ENCODE measurements around the gene TRIM29. TPM values are rescaled to one million over a fixed set of nuclear protein-coding genes. Genes with fewer than 3 reads are reported as not detected.
"Not testable (repeated sequence)": the region's sequence is repeated elsewhere in the genome, so short reads cannot be mapped to it uniquely, and the experiment has no call there.

The TRIM29 gene
- total RNA-seq, 2 donors from 2014 or later, result not detected

DNA sequence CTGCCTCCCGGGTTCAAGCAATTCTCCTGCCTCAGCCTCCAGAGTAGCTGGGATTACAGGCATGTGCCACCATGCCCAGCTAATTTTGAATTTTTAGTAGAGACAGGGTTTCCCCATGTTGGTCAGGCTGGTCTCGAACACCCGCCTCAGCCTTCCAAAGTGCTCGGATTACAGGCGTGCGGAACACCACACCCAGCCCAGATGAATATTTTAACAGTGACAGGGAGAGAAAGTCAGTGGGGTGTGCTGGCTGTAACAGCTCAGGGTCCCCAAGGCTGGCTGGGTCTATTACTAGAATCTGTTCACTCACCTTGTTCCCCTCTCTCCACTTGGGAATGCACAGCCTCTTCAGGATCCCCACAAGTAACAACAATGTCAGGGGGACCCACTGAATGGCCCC is 42.1 kb upstream of the TRIM29 start:
- not testable (repeated sequence) for ATAC-seq (replicated peaks); H3K9me3 Mint-ChIP-seq; H3K36me3 Mint-ChIP-seq (ENCODE audit: low read depth); H3K27ac Mint-ChIP-seq; H3K4me3 Mint-ChIP-seq; H3K4me1 Mint-ChIP-seq
- peaks cover 25% of the 10 kb centered on the region for H3K27me3 Mint-ChIP-seq

- ATAC-seq (replicated peaks), result no peak
- no peaks in the 10 kb centered on the region for H3K36me3 Mint-ChIP-seq (ENCODE audit: low read depth)
- no peak overlapping the region for H3K4me3 Mint-ChIP-seq
These were observed 41.3 kb upstream of the TRIM29 start for GRCh38 chr11:120179057-120179672.

DNA sequence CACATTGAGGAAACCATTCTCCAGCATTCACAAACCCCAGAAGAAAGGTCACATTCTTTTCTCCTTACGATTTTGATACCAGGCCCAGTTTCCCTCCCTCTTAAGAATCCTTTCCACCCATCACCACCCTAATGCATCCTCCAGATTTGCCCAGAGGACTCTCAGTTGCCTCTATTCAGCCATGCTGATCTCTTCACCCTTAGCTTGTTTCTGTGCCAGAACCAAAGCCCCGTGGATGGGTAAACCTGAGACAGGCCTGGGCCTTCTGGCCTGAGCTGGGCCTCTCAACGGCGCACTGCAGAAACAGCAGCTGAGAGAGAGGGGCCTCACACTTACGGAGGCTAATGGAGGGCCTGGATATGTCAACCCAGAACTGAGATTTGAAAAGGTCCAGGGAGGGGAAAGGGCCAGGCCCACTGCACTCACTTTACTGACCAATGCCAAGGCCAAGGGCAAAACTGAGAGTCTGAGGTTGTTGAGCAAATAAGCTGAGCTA is 40.7 kb upstream of the TRIM29 start:
- no peaks in the 10 kb centered on the region for H3K9me3 Mint-ChIP-seq
- no peaks in the 10 kb centered on the region for H3K4me1 Mint-ChIP-seq
- H3K4me3 Mint-ChIP-seq, result no peak overlapping the region
- ATAC-seq (replicated peaks), result no peak
- peaks cover 19% of the 10 kb centered on the region for H3K27me3 Mint-ChIP-seq
- no peak overlapping the region for H3K27ac Mint-ChIP-seq
- H3K36me3 Mint-ChIP-seq (ENCODE audit: low read depth), result no peaks in the 10 kb centered on the region

More at GRCh38 chr11:120179057-120179672, 41.3 kb upstream of the TRIM29 start:
- H3K27me3 Mint-ChIP-seq, result peaks cover 21% of the 10 kb centered on the region
- H3K4me1 Mint-ChIP-seq, result no peaks in the 10 kb centered on the region
- H3K9me3 Mint-ChIP-seq, result no peaks in the 10 kb centered on the region
- H3K27ac Mint-ChIP-seq, result no peak overlapping the region

GRCh38 chr11:120174866-120175265 is 37.0 kb upstream of the TRIM29 start:
- ATAC-seq (replicated peaks), result no peak
- Mint-ChIP-seq H3K4me3 (no peak overlapping the region), H3K27ac (no peak overlapping the region), H3K27me3 (peaks cover 28% of the 10 kb centered on the region), H3K4me1 (no peaks in the 10 kb centered on the region), H3K36me3 (ENCODE audit: low read depth) (no peaks in the 10 kb centered on the region), H3K9me3 (no peaks in the 10 kb centered on the region)

GRCh38 chr11:120173807-120174206 is 35.9 kb upstream of the TRIM29 start:
- ATAC-seq (replicated peaks), result no peak
- Mint-ChIP-seq H3K4me3 (no peak overlapping the region), H3K27ac (no peak overlapping the region), H3K9me3 (no peaks in the 10 kb centered on the region), H3K4me1 (no peaks in the 10 kb centered on the region), H3K27me3 (peaks cover 23% of the 10 kb centered on the region), H3K36me3 (ENCODE audit: low read depth) (no peaks in the 10 kb centered on the region)

DNA sequence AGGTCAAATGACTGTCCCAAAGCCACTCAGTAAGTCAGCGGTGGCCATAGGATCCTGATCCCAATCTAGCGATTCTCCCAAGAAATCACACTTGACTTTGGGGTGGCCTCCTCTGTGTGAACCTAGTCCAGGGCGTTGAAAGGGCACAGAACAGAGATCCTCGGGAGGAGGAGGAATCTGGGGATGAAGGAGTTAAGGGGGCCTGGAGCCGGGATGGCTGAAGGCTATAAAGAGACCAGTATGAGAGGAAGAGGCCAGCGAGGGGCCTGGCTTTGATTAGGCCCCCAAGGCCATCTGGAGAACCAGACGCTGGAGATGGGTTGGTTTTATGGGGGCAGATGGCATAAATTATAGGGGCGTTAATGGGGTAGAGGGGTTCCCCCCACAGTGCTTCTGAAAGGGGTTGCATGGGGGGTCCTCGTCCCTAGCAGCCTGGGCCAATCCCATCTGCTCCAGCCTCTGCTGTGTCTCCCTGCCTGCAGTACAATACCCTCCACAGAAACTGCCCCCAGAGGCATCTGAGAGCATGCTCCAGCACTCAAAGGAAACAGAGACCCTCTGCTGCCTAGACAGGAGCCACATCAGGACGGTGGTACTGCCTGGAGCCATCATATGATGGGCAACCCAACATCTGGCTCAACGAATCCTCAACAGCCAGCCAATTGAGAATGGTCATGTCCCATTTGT is 35.2 kb upstream of the TRIM29 start:
- Mint-ChIP-seq H3K36me3 (ENCODE audit: low read depth) (no peaks in the 10 kb centered on the region), H3K27me3 (peaks cover 29% of the 10 kb centered on the region), H3K4me3 (no peak overlapping the region), H3K4me1 (no peaks in the 10 kb centered on the region), H3K27ac (no peak overlapping the region), H3K9me3 (no peaks in the 10 kb centered on the region)
- no peak for ATAC-seq (replicated peaks)

GRCh38 chr11:120172054-120172911 is 34.4 kb upstream of the TRIM29 start:
- Mint-ChIP-seq H3K4me1 (no peaks in the 10 kb centered on the region), H3K27ac (no peak overlapping the region)
- peak; percentile 60 for ATAC-seq (replicated peaks)

GRCh38 chr11:120170741-120171261 is 32.9 kb upstream of the TRIM29 start:
- Mint-ChIP-seq H3K9me3 (peaks cover 1% of the 10 kb centered on the region), H3K36me3 (ENCODE audit: low read depth) (no peaks in the 10 kb centered on the region), H3K27me3 (peaks cover 49% of the 10 kb centered on the region), H3K27ac (no peak overlapping the region), H3K4me3 (peak overlapping the region; percentile 13), H3K4me1 (no peaks in the 10 kb centered on the region)
- no peak for ATAC-seq (replicated peaks)

More at GRCh38 chr11:120172054-120172911, 34.4 kb upstream of the TRIM29 start:
- Mint-ChIP-seq H3K9me3 (no peaks in the 10 kb centered on the region), H3K36me3 (ENCODE audit: low read depth) (no peaks in the 10 kb centered on the region), H3K27me3 (peaks cover 35% of the 10 kb centered on the region), H3K4me3 (no peak overlapping the region)

DNA sequence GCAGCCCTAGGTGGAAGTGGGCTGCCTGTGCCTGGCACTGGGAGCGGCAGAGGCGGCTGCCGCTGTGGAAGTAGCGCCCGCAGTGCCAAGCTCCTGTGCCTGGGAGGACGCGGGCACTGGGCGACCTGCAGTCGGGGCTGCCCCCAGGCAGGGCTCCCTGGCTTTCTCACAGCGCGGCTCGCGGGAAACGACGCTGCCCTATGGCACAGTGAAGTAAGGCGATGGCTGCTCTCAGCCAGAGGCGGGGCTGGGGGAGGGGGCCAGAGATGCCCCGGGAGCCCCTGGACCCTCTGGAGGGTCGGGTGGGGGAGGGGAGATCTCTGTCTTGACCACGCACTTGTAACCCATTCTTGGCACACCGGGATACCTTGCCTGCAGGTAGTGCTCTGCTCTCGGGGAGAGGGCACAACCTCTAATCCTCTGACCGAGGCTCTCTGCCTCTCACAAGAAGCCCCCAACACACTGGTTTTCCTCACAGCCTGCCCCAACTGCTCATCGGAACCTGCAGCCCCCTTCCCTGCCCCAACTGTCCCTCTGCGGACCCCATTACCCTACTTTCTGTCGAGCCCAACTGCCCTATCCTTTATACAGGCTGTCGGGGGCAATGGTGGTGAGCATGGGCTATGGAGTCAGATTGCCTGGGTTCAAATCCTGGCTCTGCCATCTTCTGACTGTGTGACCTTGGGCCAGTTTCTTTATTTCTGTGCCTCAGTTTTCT is 32.2 kb upstream of the TRIM29 start:
- Mint-ChIP-seq H3K27ac (no peak overlapping the region), H3K9me3 (peaks cover 4% of the 10 kb centered on the region), H3K27me3 (peaks cover 53% of the 10 kb centered on the region), H3K36me3 (ENCODE audit: low read depth) (no peaks in the 10 kb centered on the region), H3K4me3 (peak overlapping the region; percentile 13), H3K4me1 (no peaks in the 10 kb centered on the region)
- no peak for ATAC-seq (replicated peaks)

GRCh38 chr11:120168960-120169681 is 31.2 kb upstream of the TRIM29 start:
- H3K9me3 Mint-ChIP-seq, result peaks cover 4% of the 10 kb centered on the region
- no peaks in the 10 kb centered on the region for H3K36me3 Mint-ChIP-seq (ENCODE audit: low read depth)
- peak; percentile 87 for ATAC-seq (replicated peaks)
- H3K4me3 Mint-ChIP-seq, result peak overlapping the region; percentile 59
- no peak overlapping the region for H3K27ac Mint-ChIP-seq
- peaks cover 58% of the 10 kb centered on the region for H3K27me3 Mint-ChIP-seq
- H3K4me1 Mint-ChIP-seq, result no peaks in the 10 kb centered on the region

DNA sequence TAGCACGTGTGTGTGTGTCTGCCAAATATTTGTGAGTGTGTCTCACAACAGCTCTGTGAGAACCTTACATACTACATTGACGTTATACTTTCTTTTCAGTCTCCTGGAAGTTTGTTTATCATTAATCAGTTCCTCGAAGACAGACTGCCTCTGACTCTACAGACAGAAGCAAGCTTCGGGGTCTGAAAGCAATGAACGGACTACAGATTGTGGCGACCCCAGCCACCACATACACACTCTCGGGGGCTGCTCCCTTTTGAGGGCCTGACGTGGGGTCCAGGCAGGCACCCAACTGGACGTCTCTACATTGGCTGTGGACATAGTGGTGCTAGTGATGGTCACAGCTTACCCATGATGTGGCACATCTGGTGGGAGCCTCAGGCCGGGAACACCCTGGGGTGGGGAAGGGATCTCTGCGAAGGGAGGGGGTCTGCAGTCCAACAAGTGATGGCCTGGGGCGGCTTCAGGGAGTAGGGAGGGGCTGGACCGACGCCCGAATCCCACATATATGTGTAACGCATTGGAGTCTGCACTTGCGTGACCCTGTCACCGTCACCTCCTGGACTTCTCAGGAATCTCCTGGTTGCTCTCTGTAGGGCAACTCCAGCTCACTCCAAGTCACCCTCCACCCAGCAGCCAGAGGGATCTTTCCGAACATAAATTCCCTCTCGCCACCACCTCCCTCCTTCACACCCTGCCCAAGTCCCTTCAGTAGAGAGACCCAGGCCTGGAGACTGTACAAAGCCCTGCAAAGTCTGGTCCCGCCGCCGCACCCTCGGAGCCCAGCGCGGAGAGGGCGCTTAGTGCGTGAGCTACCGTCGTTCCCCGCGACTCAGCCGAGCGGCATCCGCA is 30.4 kb upstream of the TRIM29 start:
- H3K4me1 Mint-ChIP-seq, result no peaks in the 10 kb centered on the region
- H3K27me3 Mint-ChIP-seq, result peaks cover 58% of the 10 kb centered on the region
- no peaks in the 10 kb centered on the region for H3K36me3 Mint-ChIP-seq (ENCODE audit: low read depth)
- peaks cover 4% of the 10 kb centered on the region for H3K9me3 Mint-ChIP-seq
- H3K27ac Mint-ChIP-seq, result no peak overlapping the region
- peak overlapping the region; percentile 59 for H3K4me3 Mint-ChIP-seq
- ATAC-seq (replicated peaks), result no peak

DNA sequence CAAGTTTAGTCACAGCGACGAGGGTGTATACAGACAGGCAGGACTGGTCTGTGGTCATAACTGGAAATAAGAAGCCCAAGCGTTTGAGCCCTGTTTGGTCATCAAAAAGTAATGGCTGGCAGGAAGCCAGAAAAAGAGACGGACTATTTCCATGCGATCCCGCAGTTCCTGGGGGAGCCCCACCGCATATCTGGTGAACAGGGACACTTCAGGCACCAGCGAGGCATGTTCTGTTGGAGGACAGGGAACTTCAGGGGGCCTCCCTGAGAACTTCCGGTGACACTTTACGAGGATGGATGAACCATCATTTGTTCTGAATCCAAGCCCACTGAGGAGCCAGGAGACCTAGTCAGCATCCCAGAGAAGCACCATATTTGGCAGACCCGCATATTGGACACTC is 29.7 kb upstream of the TRIM29 start:
- no peak overlapping the region for H3K4me3 Mint-ChIP-seq
- H3K27me3 Mint-ChIP-seq, result peaks cover 53% of the 10 kb centered on the region
- no peak for ATAC-seq (replicated peaks)
- H3K36me3 Mint-ChIP-seq (ENCODE audit: low read depth), result no peaks in the 10 kb centered on the region
- H3K27ac Mint-ChIP-seq, result no peak overlapping the region
- H3K4me1 Mint-ChIP-seq, result no peaks in the 10 kb centered on the region
- peaks cover 4% of the 10 kb centered on the region for H3K9me3 Mint-ChIP-seq

- Mint-ChIP-seq H3K27ac (no peak overlapping the region), H3K9me3 (no peaks in the 10 kb centered on the region), H3K27me3 (peaks cover 20% of the 10 kb centered on the region), H3K4me1 (no peaks in the 10 kb centered on the region), H3K36me3 (ENCODE audit: low read depth) (no peaks in the 10 kb centered on the region), H3K4me3 (no peak overlapping the region)
- ATAC-seq (replicated peaks), result no peak
These were observed 22.5 kb upstream of the TRIM29 start for GRCh38 chr11:120160436-120160835.
